Tibial artery (tissue), 4 donors: ENCODE data around the gene TDRD1.

Experiments
- DNase-seq, 2 donors: peaks; one replicate each; pipeline ENCODE4 v3.0.0-alpha.2; 2019
- H3K27ac ChIP-seq, 2 donors: fragments of 200-600 bp; sonication (generic) in 1 of 2; 1 replicate in 1 of 2; 2 replicates in 1 of 2; pipeline ENCODE4 v1.5.1; 2018 to 2019; ENCODE audit warnings: mild to moderate bottlenecking in 1 of 2
- H3K27me3 ChIP-seq, 2 donors: fragments of 200-600 bp; sonication (generic) in 1 of 2; one replicate each; pipeline versions ENCODE4 v1.5.1 to v1.6.0; 2016 to 2019
- H3K36me3 ChIP-seq, 3 donors: fragments of 200-600 bp; sonication (generic) in 2 of 3; one replicate each; pipeline ENCODE4 v1.5.1; 2016 to 2019; ENCODE audit warnings: mild to moderate bottlenecking in 2 of 3
- H3K4me1 ChIP-seq, 4 donors: fragments of 200-600 bp; sonication (generic) in 2 of 4; 1 replicate in 3 of 4; 2 replicates in 1 of 4; pipeline ENCODE4 v1.5.1; 2016 to 2019
- H3K4me3 ChIP-seq, 2 donors: fragments of 200-600 bp; sonication (generic) in 1 of 2; 1 replicate in 1 of 2; 2 replicates in 1 of 2; pipeline ENCODE4 v1.5.1; 2018 to 2019; ENCODE audit warnings: mild to moderate bottlenecking in 2 of 2
- H3K9me3 ChIP-seq, 3 donors: fragments of 200-600 bp; sonication (generic) in 1 of 3; one replicate each; pipeline ENCODE4 v1.5.1; 2016 to 2019
- intact Hi-C: fragments of 100-400 bp; cut with DNase I; formaldehyde crosslinking; loops from one replicate; pipeline ENCODE4 v1.15.0; 2023; ENCODE audit warnings: low total_unique reads
- TF ChIP-seq, protein P1 (sequence below), 2 experiments: fragments of 200-600 bp in 1 of 2; fragments of 450-650 bp in 1 of 2; IDR thresholded peaks; one replicate each; pipeline ENCODE4 v1.5.1; 2017 to 2019; ENCODE audit warnings: antibody characterized with exemption in 2 of 2, mild to moderate bottlenecking in 1 of 2, moderate library complexity in 1 of 2

Gene TDRD1

DNA sequence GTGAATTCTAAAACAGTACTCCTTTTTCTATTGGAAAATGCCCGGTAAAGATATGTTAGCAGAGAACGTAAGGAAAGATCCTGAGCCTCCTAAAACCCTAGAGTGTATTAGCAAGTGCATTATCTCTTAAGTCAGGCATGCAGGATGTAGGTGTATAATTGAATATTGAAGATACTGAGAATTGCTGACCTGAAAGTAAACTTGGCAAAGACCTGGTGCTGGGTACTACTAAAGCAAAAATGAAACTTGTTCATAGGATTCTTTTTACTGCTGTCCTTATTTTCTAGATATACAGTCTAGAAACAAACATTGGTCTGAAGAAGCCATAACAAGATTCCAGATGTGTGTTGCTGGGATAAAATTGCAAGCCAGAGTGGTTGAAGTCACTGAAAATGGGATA, 41.1 kb downstream of the TDRD1 start:
- intact Hi-C loops: no loop called here
- no peak for DNase-seq
- TF ChIP-seq, protein P1, sequence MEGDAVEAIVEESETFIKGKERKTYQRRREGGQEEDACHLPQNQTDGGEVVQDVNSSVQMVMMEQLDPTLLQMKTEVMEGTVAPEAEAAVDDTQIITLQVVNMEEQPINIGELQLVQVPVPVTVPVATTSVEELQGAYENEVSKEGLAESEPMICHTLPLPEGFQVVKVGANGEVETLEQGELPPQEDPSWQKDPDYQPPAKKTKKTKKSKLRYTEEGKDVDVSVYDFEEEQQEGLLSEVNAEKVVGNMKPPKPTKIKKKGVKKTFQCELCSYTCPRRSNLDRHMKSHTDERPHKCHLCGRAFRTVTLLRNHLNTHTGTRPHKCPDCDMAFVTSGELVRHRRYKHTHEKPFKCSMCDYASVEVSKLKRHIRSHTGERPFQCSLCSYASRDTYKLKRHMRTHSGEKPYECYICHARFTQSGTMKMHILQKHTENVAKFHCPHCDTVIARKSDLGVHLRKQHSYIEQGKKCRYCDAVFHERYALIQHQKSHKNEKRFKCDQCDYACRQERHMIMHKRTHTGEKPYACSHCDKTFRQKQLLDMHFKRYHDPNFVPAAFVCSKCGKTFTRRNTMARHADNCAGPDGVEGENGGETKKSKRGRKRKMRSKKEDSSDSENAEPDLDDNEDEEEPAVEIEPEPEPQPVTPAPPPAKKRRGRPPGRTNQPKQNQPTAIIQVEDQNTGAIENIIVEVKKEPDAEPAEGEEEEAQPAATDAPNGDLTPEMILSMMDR (IDR thresholded peaks at IDR 0.05): no peak

DNA sequence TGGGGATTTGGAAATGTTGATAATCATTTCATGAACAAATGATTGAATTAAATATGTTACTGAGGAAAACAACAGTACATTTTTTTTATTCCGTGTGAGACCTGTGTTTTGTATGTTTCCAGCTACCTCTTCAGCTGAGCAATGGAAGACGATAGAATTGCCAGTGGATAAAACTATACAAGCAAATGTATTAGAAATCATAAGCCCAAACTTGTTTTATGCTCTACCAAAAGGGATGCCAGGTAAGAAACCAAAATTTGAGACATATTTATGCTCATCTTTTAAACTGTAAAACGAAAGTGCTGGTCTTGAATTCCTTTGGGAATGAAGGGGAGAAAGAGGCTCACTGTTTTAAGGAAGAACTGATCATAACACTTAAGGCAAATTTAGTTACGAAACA, 42.1 kb downstream of the TDRD1 start:
- intact Hi-C loops: no loop called here
- H3K27ac ChIP-seq: no peak overlapping the region
- no peaks in the 10 kb centered on the region for H3K4me1 ChIP-seq
- peaks cover 0 to 9% of the 10 kb centered on the region in 2 donors for H3K27me3 ChIP-seq
- no peaks in the 10 kb centered on the region for H3K36me3 ChIP-seq
- TF ChIP-seq, protein P1 (IDR thresholded peaks at IDR 0.05): no peak
- H3K9me3 ChIP-seq: no peaks in the 10 kb centered on the region
- no peak overlapping the region for H3K4me3 ChIP-seq
- no peak for DNase-seq

More for the DNA sequence above, 41.1 kb downstream of the TDRD1 start:
- H3K4me1 ChIP-seq: no peaks in the 10 kb centered on the region
- H3K4me3 ChIP-seq: no peak overlapping the region
- no peaks in the 10 kb centered on the region for H3K36me3 ChIP-seq
- peaks cover 0 to 9% of the 10 kb centered on the region in 2 donors for H3K27me3 ChIP-seq
- no peaks in the 10 kb centered on the region for H3K9me3 ChIP-seq
- no peak overlapping the region for H3K27ac ChIP-seq

DNA sequence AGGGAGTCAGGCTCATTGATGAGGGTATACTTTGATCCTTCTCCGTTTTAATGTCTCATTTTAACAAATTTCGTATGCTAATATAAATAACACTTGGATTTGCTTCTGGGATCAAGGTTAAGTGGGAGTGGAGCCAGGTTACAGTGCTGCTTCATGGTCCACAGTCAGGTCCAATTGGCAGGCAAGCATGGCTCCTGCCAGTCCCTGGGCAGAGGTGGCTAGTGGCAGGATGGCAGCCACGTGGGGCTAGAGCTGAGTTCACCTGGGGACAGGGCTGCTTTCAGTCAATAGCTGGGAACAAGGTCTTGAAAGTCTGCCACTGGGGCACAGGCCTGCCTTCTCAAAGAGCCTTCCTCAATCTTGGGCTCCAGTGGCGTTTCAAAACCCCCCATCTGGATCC, 43.9 kb downstream of the TDRD1 start:
- no peaks in the 10 kb centered on the region for H3K9me3 ChIP-seq
- no peaks in the 10 kb centered on the region for H3K4me1 ChIP-seq
- intact Hi-C loops: no loop called here
- H3K27me3 ChIP-seq: peaks cover 0 to 9% of the 10 kb centered on the region in 2 donors
- TF ChIP-seq, protein P1 (IDR thresholded peaks at IDR 0.05): no peak
- no peak for DNase-seq
- no peak overlapping the region for H3K4me3 ChIP-seq
- no peak overlapping the region for H3K27ac ChIP-seq
- H3K36me3 ChIP-seq: no peaks in the 10 kb centered on the region

DNA sequence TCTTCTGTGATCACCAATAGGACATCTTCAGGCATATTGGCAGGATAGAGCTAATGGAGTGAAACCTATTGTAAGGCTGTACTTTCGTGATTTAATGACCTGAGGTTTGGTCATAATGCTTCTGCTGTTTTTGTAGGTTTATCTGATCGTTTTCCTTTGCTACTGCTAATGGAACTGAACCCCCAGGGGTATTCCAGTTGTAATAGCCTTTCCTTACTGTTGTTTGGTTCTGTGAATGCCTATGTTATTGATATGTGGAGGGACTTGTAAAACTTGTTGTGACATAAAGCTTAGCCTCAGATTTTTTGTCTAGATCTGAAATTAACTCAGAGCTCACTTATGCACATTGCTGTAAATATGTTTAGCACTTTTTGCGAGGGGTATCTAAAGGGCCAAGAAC, 49.0 kb downstream of the TDRD1 start:
- Histone ChIP-seq H3K27ac (no peak overlapping the region), H3K9me3 (peaks cover 0 to 4% (median 0%) of the 10 kb centered on the region in 3 donors), H3K27me3 (peaks cover 0 to 28% of the 10 kb centered on the region in 2 donors), H3K4me3 (no peak overlapping the region), H3K4me1 (no peaks in the 10 kb centered on the region), H3K36me3 (no peaks in the 10 kb centered on the region)
- no peak for DNase-seq
- intact Hi-C loops: no loop called here
- TF ChIP-seq, protein P1 (IDR thresholded peaks at IDR 0.05): no peak

DNA sequence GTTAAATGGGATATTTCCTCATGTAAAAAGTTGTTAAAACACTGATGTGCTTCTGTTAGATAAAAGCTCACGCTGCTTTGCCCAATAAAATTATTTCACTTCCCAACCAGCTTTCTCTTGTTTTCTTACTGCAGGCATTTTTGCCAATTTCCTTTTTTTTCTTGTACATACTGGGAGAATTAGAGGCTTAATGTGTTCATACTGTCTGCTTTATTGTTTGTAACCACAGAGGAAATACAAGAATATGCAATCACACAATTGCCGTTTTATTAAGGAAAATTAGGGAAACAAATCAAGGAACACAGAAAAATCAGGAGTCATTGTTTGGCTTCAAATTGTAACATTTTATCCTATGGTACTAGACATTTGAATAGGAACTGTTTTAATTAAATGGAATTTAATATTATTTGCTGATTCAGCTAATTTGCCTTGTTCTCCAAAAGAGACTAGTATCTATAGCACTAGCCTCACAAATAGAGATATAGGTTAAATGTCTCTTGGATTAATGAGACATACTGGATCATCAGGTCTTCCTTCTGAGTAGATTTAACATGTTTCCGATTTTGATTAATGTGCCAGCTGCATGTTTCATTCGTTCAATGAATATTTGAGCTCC, 53.5 kb downstream of the TDRD1 start:
- H3K4me1 ChIP-seq: no peaks in the 10 kb centered on the region
- H3K4me3 ChIP-seq: no peak overlapping the region
- H3K9me3 ChIP-seq: peaks cover 0 to 4% (median 0%) of the 10 kb centered on the region in 3 donors
- TF ChIP-seq, protein P1 (IDR thresholded peaks at IDR 0.05): no peak
- peaks cover 0 to 59% of the 10 kb centered on the region in 2 donors for H3K27me3 ChIP-seq
- intact Hi-C loops: no loop called here
- no peaks in the 10 kb centered on the region for H3K36me3 ChIP-seq
- DNase-seq: no peak
- no peak overlapping the region for H3K27ac ChIP-seq
